ENCODE results near the gene RASGEF1C. TPM values are rescaled to one million over a fixed set of nuclear protein-coding genes. Genes with fewer than 3 reads are reported as not detected.

Gene RASGEF1C
- total RNA-seq, 1 donor from 2014 or later, result not detected

DNA sequence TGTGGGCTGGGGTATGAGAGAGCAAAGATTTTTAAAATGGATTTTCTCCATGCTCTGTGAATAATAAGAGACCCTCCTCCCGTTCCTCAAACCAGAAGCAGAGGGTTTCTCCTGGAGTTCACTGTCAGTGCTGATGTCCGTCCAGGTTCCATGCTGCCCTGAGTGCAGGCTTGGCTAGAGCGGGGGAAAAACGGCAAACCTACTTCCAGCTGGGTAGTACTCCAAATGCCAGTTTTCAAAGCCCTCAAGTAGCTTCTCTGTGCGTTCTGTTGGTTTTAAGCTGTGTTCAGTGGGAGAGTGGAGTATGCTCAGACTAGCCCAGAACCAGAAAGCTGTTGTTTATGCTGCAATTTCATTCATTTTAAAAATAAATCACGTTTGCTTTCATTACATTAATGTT lies 40.3 kb downstream of the RASGEF1C start:
- H3K27me3 ChIP-seq (ENCODE audit: control insufficient read depth, insufficient read depth, low read length), result no peaks in the 10 kb centered on the region
- no peak overlapping the region for H3K4me3 ChIP-seq (ENCODE audit: low read depth, low read length)
- no peaks in the 10 kb centered on the region for H3K36me3 ChIP-seq (ENCODE audit: control insufficient read depth, insufficient read depth, low read length)
- TF ChIP-seq, protein P1, sequence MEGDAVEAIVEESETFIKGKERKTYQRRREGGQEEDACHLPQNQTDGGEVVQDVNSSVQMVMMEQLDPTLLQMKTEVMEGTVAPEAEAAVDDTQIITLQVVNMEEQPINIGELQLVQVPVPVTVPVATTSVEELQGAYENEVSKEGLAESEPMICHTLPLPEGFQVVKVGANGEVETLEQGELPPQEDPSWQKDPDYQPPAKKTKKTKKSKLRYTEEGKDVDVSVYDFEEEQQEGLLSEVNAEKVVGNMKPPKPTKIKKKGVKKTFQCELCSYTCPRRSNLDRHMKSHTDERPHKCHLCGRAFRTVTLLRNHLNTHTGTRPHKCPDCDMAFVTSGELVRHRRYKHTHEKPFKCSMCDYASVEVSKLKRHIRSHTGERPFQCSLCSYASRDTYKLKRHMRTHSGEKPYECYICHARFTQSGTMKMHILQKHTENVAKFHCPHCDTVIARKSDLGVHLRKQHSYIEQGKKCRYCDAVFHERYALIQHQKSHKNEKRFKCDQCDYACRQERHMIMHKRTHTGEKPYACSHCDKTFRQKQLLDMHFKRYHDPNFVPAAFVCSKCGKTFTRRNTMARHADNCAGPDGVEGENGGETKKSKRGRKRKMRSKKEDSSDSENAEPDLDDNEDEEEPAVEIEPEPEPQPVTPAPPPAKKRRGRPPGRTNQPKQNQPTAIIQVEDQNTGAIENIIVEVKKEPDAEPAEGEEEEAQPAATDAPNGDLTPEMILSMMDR (IDR thresholded peaks at IDR 0.05; ENCODE audit: insufficient read depth, low read length, severe bottlenecking), result no peak
- no peak for FAIRE-seq
- no peak for DNase-seq (ENCODE audit: low read depth)

DNA sequence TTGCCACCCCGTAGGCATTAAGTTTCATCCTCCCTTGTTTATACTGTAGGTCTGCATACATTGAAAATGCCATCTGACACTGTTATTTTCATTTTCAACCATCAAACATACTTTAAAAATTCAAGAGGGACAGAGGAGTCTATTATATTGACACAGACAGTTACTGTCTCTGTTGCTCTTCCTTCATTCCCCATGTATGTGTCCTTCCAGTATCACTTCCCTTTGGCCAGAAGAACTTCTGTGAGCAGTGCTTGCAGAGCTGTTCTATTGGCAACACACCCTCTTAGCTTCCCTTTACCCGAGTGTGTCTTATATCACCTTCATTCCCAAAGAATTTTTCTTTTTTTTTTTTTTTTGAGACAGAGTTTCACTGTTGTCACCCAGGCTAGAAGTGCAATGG lies 42.8 kb downstream of the RASGEF1C start:
- no peaks in the 10 kb centered on the region for H3K36me3 ChIP-seq (ENCODE audit: control insufficient read depth, insufficient read depth, low read length)
- FAIRE-seq (no peak), DNase-seq (ENCODE audit: low read depth) (no peak)
- no peaks in the 10 kb centered on the region for H3K27me3 ChIP-seq (ENCODE audit: control insufficient read depth, insufficient read depth, low read length)
- no peak overlapping the region for H3K4me3 ChIP-seq (ENCODE audit: low read depth, low read length)
- TF ChIP-seq, protein P1 (IDR thresholded peaks at IDR 0.05; ENCODE audit: insufficient read depth, low read length, severe bottlenecking), result no peak

DNA sequence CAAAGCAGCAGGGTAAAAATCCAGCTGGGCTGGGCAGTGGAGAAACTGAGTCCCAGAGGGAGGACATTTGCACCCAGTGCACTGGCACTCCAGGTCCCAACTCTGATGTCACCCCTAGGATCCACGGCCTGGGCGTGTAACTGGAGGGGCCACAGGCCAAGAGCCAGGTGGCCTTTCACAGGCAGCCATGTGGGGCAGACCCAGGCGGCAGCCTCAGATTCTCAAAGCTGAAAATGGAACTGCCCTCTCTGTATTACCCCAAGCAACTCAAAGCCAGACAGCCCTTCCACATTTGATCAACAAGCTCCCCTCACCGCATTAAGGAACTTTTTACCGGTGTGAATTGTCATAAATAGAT lies 46.7 kb downstream of the RASGEF1C start:
- H3K27me3 ChIP-seq (ENCODE audit: control insufficient read depth, insufficient read depth, low read length), result no peaks in the 10 kb centered on the region
- H3K4me3 ChIP-seq (ENCODE audit: low read depth, low read length), result no peak overlapping the region
- H3K36me3 ChIP-seq (ENCODE audit: control insufficient read depth, insufficient read depth, low read length), result no peaks in the 10 kb centered on the region
- DNase-seq (ENCODE audit: low read depth) (no peak), FAIRE-seq (no peak)
- TF ChIP-seq, protein P1 (IDR thresholded peaks at IDR 0.05; ENCODE audit: insufficient read depth, low read length, severe bottlenecking), result no peak

DNA sequence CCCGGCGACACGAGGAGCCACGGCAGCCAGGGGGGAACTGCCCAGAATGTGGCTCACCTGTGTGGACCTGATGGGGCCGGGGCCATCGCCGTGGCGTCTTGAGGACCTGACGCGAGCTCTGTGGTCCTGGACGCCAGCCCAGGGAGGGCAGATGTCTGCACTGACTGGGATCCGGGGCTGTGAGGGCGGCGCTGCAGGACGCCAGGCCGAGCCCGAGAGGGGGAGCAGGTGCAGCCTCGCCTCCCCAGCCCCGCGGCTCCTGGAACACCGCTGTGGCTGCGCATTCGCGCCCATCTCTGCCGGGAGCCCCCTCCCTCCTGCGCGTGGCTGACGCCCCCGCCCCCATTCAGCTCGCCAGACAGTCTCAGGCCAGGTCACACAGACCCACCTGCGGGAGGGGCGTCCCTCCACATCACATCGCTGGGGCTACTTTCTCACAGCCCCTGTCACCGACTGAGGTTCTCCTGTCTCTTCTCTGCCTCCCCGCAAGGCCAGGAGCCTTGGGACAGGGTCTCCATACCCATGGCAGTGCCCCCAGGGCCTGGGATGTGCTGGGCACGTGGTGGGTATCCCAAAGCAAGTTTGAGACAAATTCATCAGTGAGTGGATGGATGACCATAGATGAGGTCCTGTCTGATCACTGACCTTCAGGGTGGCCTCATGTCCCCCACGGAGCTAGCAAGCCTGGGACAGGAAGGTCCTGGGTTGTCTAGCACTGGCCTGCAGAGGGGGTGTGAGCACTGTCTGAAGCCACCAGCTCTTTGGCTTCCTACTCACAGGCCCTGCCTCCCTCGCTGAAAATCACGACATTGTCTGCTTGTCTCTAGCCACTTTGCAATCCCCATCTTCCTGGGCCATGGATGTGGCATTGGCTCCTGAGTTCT lies 47.3 kb downstream of the RASGEF1C start:
- no peak for FAIRE-seq
- no peaks in the 10 kb centered on the region for H3K36me3 ChIP-seq (ENCODE audit: control insufficient read depth, insufficient read depth, low read length)
- H3K27me3 ChIP-seq (ENCODE audit: control insufficient read depth, insufficient read depth, low read length), result no peaks in the 10 kb centered on the region
- TF ChIP-seq, protein P1 (IDR thresholded peaks at IDR 0.05; ENCODE audit: insufficient read depth, low read length, severe bottlenecking), result no peak
- DNase-seq (ENCODE audit: low read depth), result no peak
- H3K4me3 ChIP-seq (ENCODE audit: low read depth, low read length), result no peak overlapping the region

DNA sequence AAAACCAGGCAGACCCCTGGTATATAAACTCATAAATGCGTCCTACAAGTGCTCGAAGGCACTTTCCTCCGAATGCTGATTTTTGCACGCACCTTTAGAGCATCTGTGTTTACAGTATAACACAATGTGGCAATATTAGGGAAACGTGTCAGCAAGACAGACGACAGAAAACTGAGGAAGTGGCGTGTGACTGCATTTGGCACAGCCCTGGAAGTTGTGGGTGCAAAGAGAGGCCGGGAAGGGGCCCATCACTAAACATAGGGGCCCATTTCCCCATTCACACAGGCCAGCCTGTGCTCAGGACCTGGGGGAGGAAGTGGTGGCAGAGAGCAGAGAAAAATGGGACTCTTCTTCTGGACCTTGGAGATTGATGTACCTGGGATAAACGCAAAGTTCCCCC lies 48.2 kb downstream of the RASGEF1C start:
- H3K4me3 ChIP-seq (ENCODE audit: low read depth, low read length), result no peak overlapping the region
- FAIRE-seq (no peak), DNase-seq (ENCODE audit: low read depth) (no peak)
- H3K27me3 ChIP-seq (ENCODE audit: control insufficient read depth, insufficient read depth, low read length), result no peaks in the 10 kb centered on the region
- H3K36me3 ChIP-seq (ENCODE audit: control insufficient read depth, insufficient read depth, low read length), result no peaks in the 10 kb centered on the region
- TF ChIP-seq, protein P1 (IDR thresholded peaks at IDR 0.05; ENCODE audit: insufficient read depth, low read length, severe bottlenecking), result no peak

DNA sequence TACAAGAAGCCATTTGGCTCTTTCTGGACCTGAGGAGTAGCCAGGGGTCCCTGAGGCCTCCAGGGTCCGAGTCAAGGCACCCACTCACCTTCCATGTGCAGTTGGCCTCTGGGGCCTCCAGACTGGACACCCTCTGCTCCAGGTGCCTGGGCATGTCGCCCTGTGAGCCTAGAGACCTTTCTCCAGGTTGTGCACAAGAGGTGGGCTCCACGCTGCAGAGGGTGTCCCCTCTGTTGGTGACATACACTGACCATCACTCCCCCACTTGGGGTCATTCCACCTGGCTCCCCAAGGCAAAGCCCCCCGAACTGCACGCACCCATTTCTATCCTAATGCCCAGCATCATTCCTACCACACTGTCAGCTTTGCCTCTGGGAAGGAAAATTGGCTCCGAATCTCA lies 48.8 kb downstream of the RASGEF1C start:
- Histone ChIP-seq H3K36me3 (ENCODE audit: control insufficient read depth, insufficient read depth, low read length) (no peaks in the 10 kb centered on the region), H3K4me3 (ENCODE audit: low read depth, low read length) (no peak overlapping the region), H3K27me3 (ENCODE audit: control insufficient read depth, insufficient read depth, low read length) (no peaks in the 10 kb centered on the region)
- no peak for FAIRE-seq
- TF ChIP-seq, protein P1 (IDR thresholded peaks at IDR 0.05; ENCODE audit: insufficient read depth, low read length, severe bottlenecking), result no peak
- DNase-seq (ENCODE audit: low read depth), result no peak

All from bronchial epithelial cell (primary cell).